Esophagus muscularis mucosa (tissue), 4 donors: ENCODE results near the gene ACIN1. TPM values are rescaled to one million over a fixed set of nuclear protein-coding genes. Genes with fewer than 3 reads are reported as not detected.

ENCODE experiments used
- DNase-seq: peaks from one replicate; pipeline ENCODE4 v3.0.0-alpha.2; 2017; ENCODE audit errors: extremely low spot score
- H3K27ac ChIP-seq, 4 donors: fragments of 200-600 bp; sonication (generic); replicated peaks in 1 of 4; 1 replicate in 3 of 4; 2 replicates in 1 of 4; pipeline ENCODE4 v1.5.1; 2016 to 2019; ENCODE audit warnings: mild to moderate bottlenecking in 1 of 4
- H3K27me3 ChIP-seq, 4 donors: fragments of 200-600 bp; sonication (generic); one replicate each; pipeline versions ENCODE4 v1.5.1 to v1.6.0; 2016 to 2019
- H3K36me3 ChIP-seq, 4 donors: fragments of 200-600 bp; sonication (generic); one replicate each; pipeline ENCODE4 v1.5.1; 2016 to 2019
- H3K4me1 ChIP-seq, 4 donors: fragments of 200-600 bp; sonication (generic); one replicate each; pipeline ENCODE4 v1.5.1; 2016 to 2019
- H3K4me3 ChIP-seq, 4 donors: fragments of 200-600 bp; sonication (generic); 1 replicate in 2 of 4; 2 replicates in 2 of 4; pipeline ENCODE4 v1.5.1; 2016 to 2019; ENCODE audit warnings: mild to moderate bottlenecking in 4 of 4, moderate library complexity in 1 of 4
- H3K9me3 ChIP-seq, 4 donors: fragments of 200-600 bp; sonication (generic); 1 replicate in 3 of 4; 2 replicates in 1 of 4; pipeline ENCODE4 v1.5.1; 2016 to 2019
- CTCF ChIP-seq, 3 experiments: fragments of 200-600 bp in 2 of 3; fragments of 450-650 bp in 1 of 3; sonication (generic) in 2 of 3; IDR thresholded peaks; one replicate each; pipeline ENCODE4 v1.5.1; 2017 to 2019; ENCODE audit warnings: antibody characterized with exemption in 3 of 3, mild to moderate bottlenecking in 2 of 3, moderate library complexity in 1 of 3
- EP300 ChIP-seq: sonication (generic); formaldehyde crosslinking; IDR thresholded peaks from one replicate; pipeline ENCODE4 v1.6.1; 2017; ENCODE audit warnings: antibody characterized with exemption
- POLR2A ChIP-seq: fragments of 450-650 bp; IDR thresholded peaks from one replicate; pipeline ENCODE4 v1.6.1; 2017; ENCODE audit warnings: antibody characterized with exemption, moderate library complexity, mild to moderate bottlenecking, low read depth
- POLR2AphosphoS5 ChIP-seq, 2 donors: sonication (generic); formaldehyde crosslinking; IDR thresholded peaks; one replicate each; pipeline ENCODE4 v1.6.1; 2017; ENCODE audit warnings: antibody characterized with exemption in 2 of 2
- WGBS: methylation state at CpG from one replicate; pipeline ENCODE4 v1.1.5; 2018; 5-methylcytosine and 5-hydroxymethylcytosine counted together
- intact Hi-C: fragments of 100-400 bp; cut with DNase I; formaldehyde crosslinking; loops from one replicate; pipeline ENCODE4 v1.15.1; 2023
- total RNA-seq, 4 donors: library from RNA; depleted of rRNA; stranded (reverse); fragments of >200 nt; gene quantifications; one replicate each; pipeline versions ENCODE4 v1.1.0 to v1.2.1, GENCODE V29; 2016

ACIN1 gene
- total RNA-seq, 4 donors from 2014 or later: 60.1 to 101 (median 89.5) TPM

GRCh38 chr14:23091294-23092225 lies 3.4 kb downstream of the ACIN1 start:
- WGBS: 86% methylated on average over 11 of the region's 12 CpGs
- no peak for DNase-seq
- Histone ChIP-seq H3K4me3 (no peak overlapping the region), H3K27me3 (no peaks in the 10 kb centered on the region), H3K9me3 (no peaks in the 10 kb centered on the region), H3K27ac (no peak overlapping the region), H3K4me1 (peaks cover 24 to 58% (median 42%) of the 10 kb centered on the region in 4 donors), H3K36me3 (peaks cover 36 to 68% (median 63%) of the 10 kb centered on the region in 4 donors)
- TF ChIP-seq POLR2AphosphoS5 (IDR thresholded peaks at IDR 0.05) (no peak), EP300 (no peak), POLR2A (no peak), CTCF (IDR thresholded peaks at IDR 0.05) (no peak)
- intact Hi-C loops: no loop called here

DNA sequence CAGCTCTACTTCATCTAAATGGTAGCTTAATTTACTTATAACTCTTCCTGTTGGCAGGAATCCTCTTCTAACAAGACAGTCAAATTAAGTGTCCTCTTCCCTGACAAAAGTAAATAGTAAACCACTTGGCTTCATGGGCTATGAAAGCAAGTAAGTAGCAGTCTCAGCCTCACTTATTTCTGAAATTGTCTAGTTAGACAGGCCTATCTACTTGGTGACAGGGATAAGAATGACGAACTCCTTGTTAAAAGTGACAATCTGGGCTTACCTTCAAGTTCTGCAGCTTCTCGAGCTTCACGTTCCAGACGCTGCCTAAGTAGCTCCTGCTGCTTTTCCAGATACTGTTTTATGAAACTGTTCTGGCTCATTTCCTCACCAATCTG lies 4.7 kb downstream of the ACIN1 start:
- TF ChIP-seq EP300: no peak
- TF ChIP-seq CTCF (IDR thresholded peaks at IDR 0.05): no peak
- TF ChIP-seq POLR2AphosphoS5 (IDR thresholded peaks at IDR 0.05): no peak
- no peak for TF ChIP-seq POLR2A
- H3K27me3 ChIP-seq: no peaks in the 10 kb centered on the region
- H3K27ac ChIP-seq: no peak overlapping the region
- 62% methylated on average over 4 of the region's 4 CpGs for WGBS
- H3K4me3 ChIP-seq: no peak overlapping the region
- H3K36me3 ChIP-seq: peaks cover 38 to 81% (median 75%) of the 10 kb centered on the region in 4 donors
- no peaks in the 10 kb centered on the region for H3K9me3 ChIP-seq
- no peak for DNase-seq
- intact Hi-C loops: no loop called here
- H3K4me1 ChIP-seq: peaks cover 22 to 58% (median 38%) of the 10 kb centered on the region in 4 donors

DNA sequence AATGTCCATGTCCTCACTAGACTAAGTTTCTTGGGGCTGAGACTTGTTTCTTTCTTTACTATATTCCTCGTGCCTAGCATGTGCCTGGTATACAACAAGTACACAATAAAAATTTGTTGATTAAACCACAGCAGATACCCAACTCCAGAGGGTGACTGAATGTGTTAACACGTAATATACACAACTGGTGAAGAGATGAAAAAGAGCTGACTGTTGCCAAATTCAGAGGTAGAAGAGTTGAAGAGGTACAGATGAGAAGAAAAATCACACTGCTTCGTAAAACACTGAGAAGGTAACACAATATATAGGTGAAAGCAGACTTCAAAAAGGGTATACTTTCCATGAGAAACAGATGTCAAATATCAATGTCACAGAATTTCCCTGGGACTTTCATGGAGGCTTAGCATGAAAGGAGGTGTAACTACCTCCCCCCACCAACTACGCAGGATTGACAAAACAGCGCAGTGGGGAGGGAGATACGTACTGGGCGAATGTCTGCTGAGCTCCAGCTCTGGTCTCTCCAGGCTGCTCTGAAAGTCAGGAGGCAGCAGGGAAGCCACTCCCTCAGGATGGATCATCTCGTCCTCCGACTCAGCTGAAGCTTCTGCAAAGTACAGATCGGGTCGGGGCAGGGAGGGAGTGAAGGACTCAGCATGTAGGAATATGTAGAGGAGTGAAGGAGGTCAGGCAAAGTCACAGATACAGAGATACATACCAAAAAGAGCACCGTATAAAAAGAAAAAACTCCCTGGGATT lies 5.3 kb downstream of the ACIN1 start:
- WGBS: 85% methylated on average over 12 of the region's 12 CpGs
- H3K27me3 ChIP-seq: no peaks in the 10 kb centered on the region
- intact Hi-C loops: no loop called here
- no peak overlapping the region for H3K27ac ChIP-seq
- no peaks in the 10 kb centered on the region for H3K9me3 ChIP-seq
- H3K4me1 ChIP-seq: peaks cover 22 to 58% (median 38%) of the 10 kb centered on the region in 4 donors
- no peak overlapping the region for H3K4me3 ChIP-seq
- peaks cover 43 to 86% (median 81%) of the 10 kb centered on the region in 4 donors for H3K36me3 ChIP-seq
- no peak for TF ChIP-seq POLR2A
- no peak for TF ChIP-seq EP300
- no peak for TF ChIP-seq POLR2AphosphoS5 (IDR thresholded peaks at IDR 0.05)
- TF ChIP-seq CTCF (IDR thresholded peaks at IDR 0.05): no peak
- no peak for DNase-seq

DNA sequence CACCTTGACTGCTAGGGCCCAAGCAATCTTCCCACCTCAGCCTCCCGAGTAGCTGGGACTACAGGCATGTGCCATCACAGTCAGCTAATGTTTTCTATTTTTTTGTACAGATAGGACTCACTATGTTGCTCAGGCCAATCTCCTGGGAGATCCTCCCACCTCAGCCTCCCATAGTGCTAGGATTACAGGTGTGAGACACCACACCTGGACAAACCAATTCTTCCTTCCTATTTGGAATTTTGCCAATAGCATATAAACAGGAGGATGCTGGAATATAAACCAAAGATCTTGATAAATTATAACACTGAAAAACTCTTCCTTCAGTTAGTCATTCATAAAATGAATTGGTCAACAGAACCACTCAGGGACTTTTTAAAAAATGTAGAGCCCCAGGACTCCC lies 8.4 kb downstream of the ACIN1 start:
- 83% methylated on average over 1 of the region's 1 CpG for WGBS
- H3K27ac ChIP-seq: no peak overlapping the region
- H3K4me1 ChIP-seq: peaks cover 0 to 31% (median 13%) of the 10 kb centered on the region in 4 donors
- H3K27me3 ChIP-seq: no peaks in the 10 kb centered on the region
- TF ChIP-seq POLR2AphosphoS5 (IDR thresholded peaks at IDR 0.05): no peak
- TF ChIP-seq CTCF (IDR thresholded peaks at IDR 0.05): no peak
- no peak for TF ChIP-seq EP300
- TF ChIP-seq POLR2A: no peak
- H3K36me3 ChIP-seq: peaks cover 70 to 100% (median 96%) of the 10 kb centered on the region in 4 donors
- no peak for DNase-seq
- intact Hi-C loops: no loop called here
- H3K9me3 ChIP-seq: no peaks in the 10 kb centered on the region
- no peak overlapping the region for H3K4me3 ChIP-seq
